SW480 (cell line): ENCODE measurements around the gene LPAR5.

Source experiments
- DNase-seq: peaks from one replicate; pipeline ENCODE4 v3.0.0-alpha.2; 2016; ENCODE audit warnings: low spot score

Gene LPAR5

GRCh38 chr12:6635856-6636531 lies at the start of gene LPAR5:
TSS of gene LPAR5 (minus strand) at chr12:6635959. CDS start at chr12:6621248, 14,711 bp downstream.
- DNase-seq = peak; percentile 86

DNA sequence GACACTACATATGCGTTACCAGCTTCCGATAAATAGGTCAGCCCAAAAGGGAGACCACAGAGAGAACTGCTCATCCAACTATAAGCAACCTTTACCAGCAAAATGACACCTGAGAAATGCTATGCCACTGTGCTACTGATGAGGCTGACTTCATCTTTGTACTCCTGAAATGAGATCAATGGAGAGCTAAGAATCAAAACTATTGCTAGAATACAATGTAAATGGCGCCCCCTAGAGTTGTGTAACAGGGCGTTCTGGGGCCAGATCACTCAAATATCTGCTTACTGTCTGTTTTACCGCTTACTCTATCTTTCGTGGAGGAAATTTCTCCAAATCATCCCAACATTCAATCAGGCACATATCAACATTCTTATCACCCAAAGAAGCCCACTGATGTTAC lies 48.9 kb upstream of the LPAR5 start:
- peak; percentile 60 for DNase-seq

DNA sequence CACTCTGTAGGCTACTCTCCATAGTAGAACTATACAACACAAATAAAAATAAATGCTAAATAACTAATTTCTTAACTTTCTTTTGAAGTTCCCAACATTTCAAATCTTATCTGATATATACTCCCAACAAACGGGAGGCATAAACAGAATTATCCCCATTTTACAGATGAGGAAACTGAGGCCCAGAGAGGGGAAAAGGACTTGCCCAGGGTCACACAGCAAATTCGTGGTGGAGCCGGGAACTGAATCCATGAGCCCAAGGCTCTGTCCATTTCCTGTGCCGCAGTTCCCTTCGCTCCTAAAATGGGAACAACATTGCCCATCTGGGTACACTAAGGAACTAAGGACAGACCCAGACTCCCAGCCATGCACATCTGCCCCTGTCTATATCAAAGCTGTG lies 41.2 kb upstream of the LPAR5 start:
- no peak for DNase-seq

GRCh38 chr12:6672143-6672542 lies 36.4 kb upstream of the LPAR5 start:
- no peak for DNase-seq

DNA sequence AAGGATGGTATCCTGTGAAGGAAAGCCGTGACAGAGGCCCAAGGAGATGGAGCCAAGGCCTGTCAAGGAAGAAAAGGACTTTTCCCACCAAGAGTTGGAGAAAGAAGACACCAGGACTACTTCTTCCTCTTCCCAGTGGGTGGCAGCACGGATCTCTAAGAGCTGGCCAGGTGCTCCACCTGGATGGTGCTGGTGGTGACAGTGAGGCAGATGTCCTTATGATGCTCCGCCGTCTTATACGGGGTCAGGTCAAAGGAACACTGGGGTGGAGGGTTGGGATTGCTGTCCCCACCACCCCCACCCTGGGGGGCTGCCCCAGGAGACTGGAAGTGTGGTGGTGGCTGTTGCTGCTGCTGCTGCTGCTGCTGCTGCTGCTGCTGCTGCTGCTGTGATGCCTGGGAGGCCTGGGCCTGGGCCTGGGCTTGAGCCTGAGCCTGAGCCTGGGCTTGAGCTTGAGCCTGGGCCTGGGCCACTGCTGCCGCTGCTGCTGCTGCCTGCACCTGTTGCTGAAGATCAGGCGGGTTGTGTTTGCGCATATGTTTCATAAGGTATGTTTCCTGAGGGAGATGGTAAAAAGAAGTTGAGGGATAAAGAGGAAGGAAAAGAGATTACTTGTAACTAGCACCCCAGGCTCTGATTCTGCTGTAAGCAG lies 31.9 kb upstream of the LPAR5 start:
- peak; percentile 44 for DNase-seq

DNA sequence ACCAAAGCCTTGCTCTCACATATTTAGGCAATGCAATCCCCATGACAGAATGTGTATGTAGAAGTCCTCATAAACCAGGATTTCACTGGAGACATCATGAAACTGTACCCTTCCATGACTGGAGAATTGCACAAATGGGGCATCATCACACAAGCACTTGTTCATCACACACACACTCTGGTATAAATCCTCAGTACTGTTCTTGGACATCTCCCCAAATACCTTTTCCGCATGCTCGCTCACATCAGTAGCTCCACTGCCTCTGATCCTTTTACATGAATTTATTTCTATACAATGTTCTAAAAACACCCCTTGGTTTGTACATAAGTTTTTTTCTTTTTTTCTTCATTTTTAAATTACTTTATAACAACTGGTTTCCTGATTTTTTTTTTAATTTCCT lies 30.5 kb upstream of the LPAR5 start:
- DNase-seq = no peak

GRCh38 chr12:6664902-6665301 lies 29.1 kb upstream of the LPAR5 start:
- DNase-seq = no peak

DNA sequence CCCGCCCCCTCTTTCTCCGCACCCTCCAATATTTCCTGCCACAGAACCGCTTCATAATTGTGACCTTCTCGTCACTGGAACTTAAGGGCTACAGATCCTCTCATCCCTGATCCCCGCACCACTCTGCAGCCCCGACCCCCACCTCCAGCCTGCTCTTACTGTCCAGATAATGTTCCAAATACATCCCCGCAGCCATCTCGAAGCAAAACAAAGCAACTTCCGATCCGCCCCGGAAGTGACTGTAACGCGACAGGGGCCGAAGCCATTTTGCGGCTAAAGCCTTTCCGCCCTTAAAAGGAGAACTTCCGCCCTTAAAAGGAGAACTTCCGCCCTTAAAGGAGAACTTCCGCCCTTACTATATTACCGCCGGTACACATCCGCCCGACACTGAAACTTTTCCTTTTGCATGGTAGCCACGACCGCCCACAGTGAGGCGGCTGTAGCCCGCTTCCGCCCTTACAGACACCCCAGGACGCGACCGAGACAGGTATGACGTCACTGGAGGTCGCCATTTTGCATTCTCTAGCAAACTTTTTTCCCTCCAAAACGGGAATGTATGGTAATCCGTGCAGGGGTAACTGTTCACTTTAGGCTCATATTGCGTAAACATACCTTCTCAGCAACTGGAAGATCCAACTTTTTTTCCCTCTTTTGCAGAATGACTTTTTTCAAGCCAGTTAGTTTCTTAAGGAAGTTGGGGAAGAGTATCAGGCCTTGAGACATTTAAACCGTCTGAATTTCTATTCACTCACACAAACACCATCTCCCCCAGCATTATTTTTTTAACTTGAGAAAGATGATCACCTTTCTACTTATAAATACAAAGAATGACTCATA lies 27.4 kb upstream of the LPAR5 start, which contains the start of gene ING4:
Gene ING4, minus strand, starts transcription at position 214 of the 837 bp plus-strand sequence. Its CDS starts 18 bp downstream, at position 196.
- DNase-seq = peak; percentile 100

DNA sequence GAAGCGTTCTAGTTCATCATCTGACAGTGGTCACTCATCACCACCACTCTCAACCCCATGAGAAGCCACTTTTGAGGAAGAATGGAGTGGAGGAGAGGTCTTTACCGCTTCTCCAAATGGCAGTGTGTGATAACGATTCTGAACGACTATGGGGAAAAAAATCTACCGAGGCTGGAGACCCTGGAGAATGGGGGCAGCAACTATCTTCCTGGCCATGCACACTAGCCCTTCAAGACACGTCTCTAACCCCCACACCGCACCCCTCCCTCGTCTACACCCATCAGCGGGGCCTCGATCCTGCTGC lies 26.8 kb upstream of the LPAR5 start:
- DNase-seq = peak; percentile 31

GRCh38 chr12:6653987-6654386 lies 18.2 kb upstream of the LPAR5 start:
- DNase-seq = no peak

DNA sequence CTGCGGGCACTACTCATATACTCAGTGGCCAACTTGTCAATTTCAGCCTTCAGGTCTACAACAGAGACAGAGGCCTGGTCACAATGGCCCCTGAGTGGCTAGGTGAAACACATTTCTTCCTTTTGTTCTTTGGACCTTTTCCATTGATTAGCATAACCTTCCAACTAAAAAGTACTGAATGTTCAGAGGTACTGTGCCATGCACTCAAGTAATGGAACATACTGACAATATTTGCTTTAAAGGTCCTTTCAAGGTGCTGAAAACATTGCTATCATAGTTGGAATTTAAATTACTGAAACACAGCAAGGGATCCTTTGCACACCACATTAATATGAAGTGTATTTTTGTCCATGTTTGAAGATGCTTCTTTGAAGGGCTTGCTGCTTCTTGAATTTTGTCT lies 17.6 kb upstream of the LPAR5 start:
- DNase-seq = no peak

- DNase-seq = no peak
Observed at GRCh38 chr12:6652391-6652790, 16.6 kb upstream of the LPAR5 start.

- DNase-seq = no peak
Observed at GRCh38 chr12:6650832-6651231, 15.1 kb upstream of the LPAR5 start.

DNA sequence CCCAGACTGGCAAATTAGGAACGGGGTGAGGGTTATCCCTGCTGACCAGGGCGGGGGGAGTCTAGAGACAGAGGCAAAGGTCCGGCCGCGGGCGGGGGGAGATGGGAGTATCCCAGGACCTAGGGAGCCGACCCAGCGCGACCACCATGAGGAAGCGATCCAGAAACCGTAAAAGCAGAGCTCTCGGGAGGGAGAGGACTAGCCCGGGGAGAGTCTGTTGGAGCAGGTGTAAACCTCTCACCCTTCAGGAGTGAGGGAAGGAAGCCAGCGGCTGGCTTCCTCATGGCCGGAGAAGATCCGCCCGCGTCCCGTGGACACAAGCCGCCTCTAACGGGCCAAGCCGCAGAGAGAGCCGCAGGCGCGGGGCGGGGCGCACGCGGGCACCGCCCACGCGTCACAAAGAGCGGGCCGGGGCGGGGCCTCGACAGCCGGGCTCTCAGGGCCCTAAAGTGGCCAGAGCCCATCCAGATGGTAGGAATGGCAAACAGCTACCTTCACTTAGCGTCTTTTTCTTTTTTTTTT lies 11.4 kb upstream of the LPAR5 start, which contains the start of gene ACRBP:
Gene ACRBP, minus strand, starts transcription at position 350 of the 522 bp plus-strand sequence. Its CDS starts 66 bp downstream, at position 284.
- DNase-seq = peak; percentile 75

DNA sequence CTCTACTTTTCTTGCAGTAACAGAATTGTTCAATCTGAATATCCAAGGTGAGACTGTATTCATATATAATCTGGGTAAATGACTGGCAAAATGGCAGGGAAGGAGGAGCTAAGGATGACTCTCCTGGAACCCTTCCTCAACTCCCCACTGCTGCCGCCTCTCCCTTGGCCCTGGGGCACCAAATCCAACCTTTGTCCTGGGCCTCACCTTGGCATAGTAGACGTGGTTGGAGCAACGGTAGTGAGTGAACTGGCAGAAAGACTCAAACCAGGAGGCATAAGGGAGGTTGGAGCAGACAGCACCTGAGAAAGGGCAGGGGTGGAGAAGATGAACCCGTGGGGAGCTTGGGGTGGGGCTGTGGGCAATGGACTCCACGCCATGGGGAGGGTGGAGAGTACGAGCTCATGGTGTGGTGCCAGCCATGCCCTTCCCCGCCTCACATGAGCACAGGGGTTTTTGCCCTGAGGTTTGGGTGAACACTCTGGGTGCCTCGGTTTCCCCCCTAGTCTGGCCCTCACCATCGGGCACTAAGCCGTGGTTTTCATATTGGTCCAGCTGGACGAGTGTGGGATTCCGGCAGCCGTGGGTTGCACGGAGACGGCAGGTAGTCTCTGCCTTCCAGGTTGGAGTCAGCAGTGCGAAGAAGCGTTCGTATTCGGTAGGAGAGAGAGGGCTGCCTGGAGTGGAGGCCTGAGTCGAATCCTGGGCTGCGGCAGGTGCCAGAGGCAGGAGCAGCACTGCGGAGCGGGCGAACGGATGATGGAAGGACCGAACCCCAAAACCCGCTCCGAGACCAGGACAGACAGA lies 10.7 kb upstream of the LPAR5 start:
- no peak for DNase-seq

DNA sequence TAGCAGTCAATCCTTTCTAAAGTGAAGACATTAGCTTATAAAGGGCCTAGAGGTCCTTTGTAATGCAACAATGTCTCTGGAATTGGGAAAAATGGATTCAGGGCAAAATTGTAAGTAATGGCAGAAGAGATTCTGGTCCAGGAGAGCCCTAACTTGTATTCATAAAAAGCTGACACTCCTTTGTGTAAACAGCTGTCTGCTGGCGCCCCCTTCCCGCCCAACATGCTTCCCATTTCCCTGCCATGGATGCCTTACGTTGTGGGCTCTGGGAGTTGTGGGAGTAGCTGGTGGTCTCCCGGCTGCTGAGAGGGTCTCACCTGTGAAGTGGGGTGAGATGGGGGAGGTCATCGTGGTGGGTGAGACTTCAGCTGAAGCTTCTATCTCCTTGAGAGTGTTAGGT lies 9.1 kb upstream of the LPAR5 start:
- no peak for DNase-seq

DNA sequence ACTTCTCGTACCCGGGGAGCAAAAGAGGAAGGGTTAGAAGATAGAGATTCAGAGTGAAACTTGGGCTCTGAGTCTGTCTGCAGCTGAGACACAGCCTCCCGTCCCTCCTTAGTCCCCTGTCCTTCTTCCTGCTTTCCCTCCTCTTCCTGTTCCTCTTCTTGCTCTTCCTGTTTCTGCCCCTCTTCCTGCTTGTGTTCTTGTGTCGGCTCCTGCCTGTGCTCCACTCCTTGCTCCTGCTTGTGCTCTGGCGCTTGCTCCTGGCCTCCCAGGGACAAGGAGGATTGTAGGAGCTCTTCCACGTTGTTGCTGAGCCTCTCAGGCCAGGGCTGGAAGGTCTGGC lies 8.5 kb upstream of the LPAR5 start:
- no peak for DNase-seq

GRCh38 chr12:6643569-6644256 lies 8.0 kb upstream of the LPAR5 start:
- no peak for DNase-seq

- DNase-seq = no peak
Observed at GRCh38 chr12:6641131-6641530, 5.4 kb upstream of the LPAR5 start.

DNA sequence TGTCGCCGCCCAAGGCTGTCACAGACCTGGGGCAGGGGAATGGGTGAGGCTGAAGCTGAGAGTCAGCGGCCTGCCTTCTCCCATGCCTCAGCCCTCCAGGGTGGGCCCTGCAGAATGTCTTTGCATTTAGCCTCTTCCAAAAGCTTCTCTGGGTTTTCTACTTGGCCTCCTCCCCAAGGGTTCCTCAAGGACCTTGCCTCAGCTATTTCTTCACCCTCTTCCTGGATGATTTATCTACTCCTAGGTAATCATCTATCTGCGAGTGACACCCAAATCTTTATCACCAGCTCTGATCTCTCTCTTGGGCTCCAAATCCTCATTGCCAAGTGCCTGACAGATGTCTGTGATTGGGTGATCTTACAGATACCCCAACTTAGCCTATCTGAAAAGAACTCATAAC lies 4.7 kb upstream of the LPAR5 start:
- no peak for DNase-seq

DNA sequence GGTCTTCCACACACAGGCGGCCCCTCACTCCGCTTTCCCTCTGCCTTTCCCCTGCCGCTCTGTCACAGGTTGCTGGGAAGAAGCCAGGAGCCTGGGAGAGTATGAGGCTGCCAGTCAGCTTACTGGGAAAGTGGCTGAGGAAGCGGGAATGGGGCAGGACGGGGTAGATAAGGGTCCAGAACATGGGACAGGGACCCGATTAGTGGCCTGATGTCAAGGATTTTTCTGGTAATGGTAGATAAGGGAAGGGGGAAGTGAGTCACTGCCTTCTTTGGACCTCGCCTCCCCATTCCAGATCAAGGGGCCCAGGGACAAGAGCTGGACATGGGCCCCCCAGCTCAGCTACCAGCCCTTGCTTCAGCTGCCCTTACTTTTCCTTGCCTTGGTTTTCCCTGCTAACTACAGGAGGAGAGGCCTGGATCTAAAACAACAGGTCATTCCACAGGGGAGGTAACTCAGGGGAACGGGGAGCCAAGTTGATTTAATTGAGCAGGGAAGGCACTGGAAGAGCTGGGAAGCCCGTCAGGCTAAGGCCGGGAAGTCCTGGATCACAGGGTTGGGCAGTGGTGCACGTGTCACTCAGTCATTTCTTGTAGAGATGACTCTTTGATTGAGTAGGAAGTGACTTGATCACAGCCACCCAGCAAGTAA lies 3.5 kb upstream of the LPAR5 start:
- DNase-seq = no peak
